ENCODE data around the gene TM2D3. TPM values are rescaled to one million over a fixed set of nuclear protein-coding genes. Genes with fewer than 3 reads are reported as not detected.

Gene TM2D3
- total and polyA plus RNA-seq, 2 donors (not counting 1 experiment from before 2014, with no cell fraction given): 35.5 to 63.5 TPM

- Histone ChIP-seq H3K9ac (ENCODE audit: low read length) (no peak overlapping the region), H3K4me1 (ENCODE audit: control insufficient read depth in 2 of 2, insufficient read depth in 2 of 2, low read length in 2 of 2) (no peaks in the 10 kb centered on the region), H3K4me3 (ENCODE audit: control extremely low read depth in 1 of 5, extremely low read depth in 1 of 5, insufficient read depth in 1 of 5, low read depth in 2 of 5, low read length in 4 of 5) (no peak overlapping the region), H3K9me3 (ENCODE audit: control extremely low read depth in 1 of 3, control insufficient read depth in 2 of 3, insufficient read depth in 1 of 3, low read length in 2 of 3) (no peaks in the 10 kb centered on the region), H3K36me3 (replicated peaks in 1 of 2; ENCODE audit: control extremely low read depth in 1 of 2, control insufficient read depth in 1 of 2, extremely low read depth in 1 of 2, insufficient read depth in 2 of 2, low read length in 1 of 2) (peaks cover 9 to 41% of the 10 kb centered on the region in 2 experiments), H2AFZ (ENCODE audit: insufficient read depth, low read depth, low read length, poor library complexity, severe bottlenecking) (no peak overlapping the region), H3K27me3 (replicated peaks in 1 of 4; ENCODE audit: control extremely low read depth in 1 of 4, control insufficient read depth in 3 of 4, insufficient read depth in 4 of 4, low read length in 3 of 4) (no peaks in the 10 kb centered on the region), H3K4me2 (replicated peaks; ENCODE audit: low read depth, low read length, poor library complexity, severe bottlenecking) (no peak overlapping the region), H3K79me2 (ENCODE audit: control insufficient read depth, insufficient read depth, low read length) (no peaks in the 10 kb centered on the region), H4K20me1 (ENCODE audit: control insufficient read depth, insufficient read depth, low read length, poor library complexity, severe bottlenecking) (no peaks in the 10 kb centered on the region), H3K27ac (ENCODE audit: low read length in 2 of 2) (no peak overlapping the region)
- peaks cover 6% of the 10 kb centered on the region for H3K4me1 Mint-ChIP-seq
- CTCF ChIA-PET: no interaction called here
- H3K27me3 Mint-ChIP-seq: no peaks in the 10 kb centered on the region
- no peak for ATAC-seq (ENCODE audit: low read depth)
- DNase-seq: no peak
- POLR2A ChIA-PET: no interaction called here
- H3K9me3 Mint-ChIP-seq (ENCODE audit: insufficient read depth): no peaks in the 10 kb centered on the region
- H3K27ac Mint-ChIP-seq: no peak overlapping the region
- H3K4me3 Mint-ChIP-seq: no peak overlapping the region
- no peak for TF ChIP-seq CTCF (IDR thresholded peaks at IDR 0.05)
- no peak for TF ChIP-seq EZH2 (IDR thresholded peaks at IDR 0.05; ENCODE audit: borderline replicate concordance, insufficient read depth, low read depth, low read length, poor library complexity, severe bottlenecking)
- intact Hi-C loops (cut with micrococcal nuclease): no loop called here
- WGBS (ENCODE audit: insufficient coverage): no CpG with 5 or more reads among the region's 2 CpGs
These were observed 27.6 kb upstream of the TM2D3 start for GRCh38 chr15:101679806-101680205.

- WGBS (ENCODE audit: insufficient coverage): 100% methylated on average over 2 of the region's 4 CpGs
- intact Hi-C loops (cut with micrococcal nuclease): no loop called here
These were observed 24.7 kb upstream of the TM2D3 start for GRCh38 chr15:101676921-101677329.

More at GRCh38 chr15:101676921-101677329, 24.7 kb upstream of the TM2D3 start:
- Histone ChIP-seq H3K4me2 (replicated peaks; ENCODE audit: low read depth, low read length, poor library complexity, severe bottlenecking) (no peak overlapping the region), H3K27me3 (replicated peaks in 1 of 4; ENCODE audit: control extremely low read depth in 1 of 4, control insufficient read depth in 3 of 4, insufficient read depth in 4 of 4, low read length in 3 of 4) (no peaks in the 10 kb centered on the region), H2AFZ (ENCODE audit: insufficient read depth, low read depth, low read length, poor library complexity, severe bottlenecking) (no peak overlapping the region), H3K36me3 (replicated peaks in 1 of 2; ENCODE audit: control extremely low read depth in 1 of 2, control insufficient read depth in 1 of 2, extremely low read depth in 1 of 2, insufficient read depth in 2 of 2, low read length in 1 of 2) (peaks cover 5 to 42% of the 10 kb centered on the region in 2 experiments), H4K20me1 (ENCODE audit: control insufficient read depth, insufficient read depth, low read length, poor library complexity, severe bottlenecking) (no peaks in the 10 kb centered on the region), H3K4me1 (ENCODE audit: control insufficient read depth in 2 of 2, insufficient read depth in 2 of 2, low read length in 2 of 2) (no peaks in the 10 kb centered on the region), H3K27ac (ENCODE audit: low read length in 2 of 2) (no peak overlapping the region), H3K9me3 (ENCODE audit: control extremely low read depth in 1 of 3, control insufficient read depth in 2 of 3, insufficient read depth in 1 of 3, low read length in 2 of 3) (no peaks in the 10 kb centered on the region), H3K4me3 (ENCODE audit: control extremely low read depth in 1 of 5, extremely low read depth in 1 of 5, insufficient read depth in 1 of 5, low read depth in 2 of 5, low read length in 4 of 5) (no peak overlapping the region), H3K9ac (ENCODE audit: low read length) (no peak overlapping the region), H3K79me2 (ENCODE audit: control insufficient read depth, insufficient read depth, low read length) (no peaks in the 10 kb centered on the region)
- Mint-ChIP-seq H3K4me1 (peaks cover 6% of the 10 kb centered on the region), H3K27ac (no peak overlapping the region), H3K4me3 (peak overlapping the region; percentile 29), H3K27me3 (no peaks in the 10 kb centered on the region), H3K9me3 (ENCODE audit: insufficient read depth) (no peaks in the 10 kb centered on the region)
- no peak for ATAC-seq (ENCODE audit: low read depth)
- ChIA-PET POLR2A (no interaction called here), CTCF (no interaction called here)
- no peak for DNase-seq
- no peak for TF ChIP-seq EZH2 (IDR thresholded peaks at IDR 0.05; ENCODE audit: borderline replicate concordance, insufficient read depth, low read depth, low read length, poor library complexity, severe bottlenecking)

Data from B cell (primary cell).